ENCODE measurements around the gene STXBP2.
A peak's percentile ranks its signal among the peaks of the same experiment; 100 is the strongest.

The STXBP2 gene

GRCh38 chr19:7636691-7637373 lies at the start of gene STXBP2:
Gene STXBP2 (plus strand): TSS chr19:7637110. CDS start chr19:7637150, 40 bp downstream.
- peak; percentile 11 for DNase-seq

GRCh38 chr19:7589822-7590221 lies 47.1 kb upstream of the STXBP2 start:
- no peak for DNase-seq

- no peak for DNase-seq
These were observed 46.7 kb upstream of the STXBP2 start for GRCh38 chr19:7590256-7590655.

- peak; percentile 51 for DNase-seq
These were observed 41.3 kb upstream of the STXBP2 start, which contains the start of gene CAMSAP3 for GRCh38 chr19:7595466-7596133. Gene CAMSAP3 (plus strand): TSS chr19:7595863. CDS start chr19:7596003, 140 bp downstream.

GRCh38 chr19:7596211-7596937 lies 40.5 kb upstream of the STXBP2 start:
- DNase-seq, result no peak

GRCh38 chr19:7597689-7598088 lies 39.2 kb upstream of the STXBP2 start:
- no peak for DNase-seq

GRCh38 chr19:7598180-7598579 lies 38.7 kb upstream of the STXBP2 start:
- DNase-seq, result no peak

GRCh38 chr19:7600721-7601120 lies 36.2 kb upstream of the STXBP2 start:
- no peak for DNase-seq

GRCh38 chr19:7602240-7602934 lies 34.5 kb upstream of the STXBP2 start:
- DNase-seq, result no peak

- DNase-seq, result no peak
These were observed 33.9 kb upstream of the STXBP2 start for GRCh38 chr19:7602935-7603497.

GRCh38 chr19:7603919-7604318 lies 33.0 kb upstream of the STXBP2 start:
- no peak for DNase-seq

- DNase-seq, result peak; percentile 16
These were observed 31.3 kb upstream of the STXBP2 start for GRCh38 chr19:7605490-7606222.

GRCh38 chr19:7606289-7606688 lies 30.6 kb upstream of the STXBP2 start:
- DNase-seq, result no peak

GRCh38 chr19:7607212-7607873 lies 29.6 kb upstream of the STXBP2 start:
- DNase-seq, result no peak

- DNase-seq, result no peak
These were observed 28.9 kb upstream of the STXBP2 start for GRCh38 chr19:7607874-7608560.

- DNase-seq, result no peak
These were observed 26.2 kb upstream of the STXBP2 start for GRCh38 chr19:7610491-7611240.

GRCh38 chr19:7611541-7612279 lies 25.2 kb upstream of the STXBP2 start:
- no peak for DNase-seq

- no peak for DNase-seq
These were observed 24.3 kb upstream of the STXBP2 start for GRCh38 chr19:7612282-7613274.
